HFFc6 (cell line): ENCODE data around the gene LACTBL1. TPM values are rescaled to one million over a fixed set of nuclear protein-coding genes. Genes with fewer than 3 reads are reported as not detected.

Experiments used
- DNase-seq: peaks from one replicate; pipeline ENCODE4 v3.0.0-alpha.2; 2018
- H3K27ac Mint-ChIP-seq: 2 replicates; pipeline ENCODE4 v1.8.0; 2020; ENCODE audit warnings: mild to moderate bottlenecking, mixed read lengths
- H3K27me3 Mint-ChIP-seq: 2 replicates; pipeline ENCODE4 v1.8.0; 2021; ENCODE audit warnings: mild to moderate bottlenecking, moderate library complexity, mixed read lengths; ENCODE audit not compliant: insufficient read depth
- H3K36me3 Mint-ChIP-seq: 2 replicates; pipeline ENCODE4 v1.8.0; 2021; ENCODE audit warnings: low read depth, mixed read lengths
- H3K4me1 Mint-ChIP-seq: 2 replicates; pipeline ENCODE4 v1.8.0; 2020; ENCODE audit warnings: low read depth, mixed read lengths
- H3K4me3 Mint-ChIP-seq: 2 replicates; pipeline ENCODE4 v1.8.0; 2020; ENCODE audit warnings: mild to moderate bottlenecking, moderate library complexity, mixed read lengths
- H3K9me3 Mint-ChIP-seq: 2 replicates; pipeline ENCODE4 v1.8.0; 2020; ENCODE audit warnings: mild to moderate bottlenecking, mixed read lengths
- CTCF ChIP-seq: fragments of 200-600 bp; sonication (generic); IDR thresholded peaks from 2 replicates; pipeline ENCODE4 v1.5.0; 2021; ENCODE audit warnings: antibody characterized with exemption, mild to moderate bottlenecking
- total RNA-seq, 6 experiments: library from RNA; stranded (reverse); fragmentation: NEBNext Ultra II Directional; extraction: Animal tissue kit (Norgen Biotek cat#: 25700); gene quantifications; 2 replicates in 1 of 6; 3 replicates in 5 of 6; pipeline ENCODE4 v1.2.3, GENCODE V29; 2021

Gene LACTBL1
- total RNA-seq, 6 experiments from 2014 or later, result not detected

GRCh38 chr1:22907528-22907927, 65.1 kb downstream of the LACTBL1 start:
- Mint-ChIP-seq H3K36me3 (0 out of 2 replicates have a peak, but pooled peaks cover 4% of the 10 kb centered on the region), H3K4me3 (no peak overlapping the region)
- TF ChIP-seq CTCF, result no peak

GRCh38 chr1:22906968-22907367, 65.7 kb downstream of the LACTBL1 start:
- no peaks in the 10 kb centered on the region for H3K9me3 Mint-ChIP-seq
- no peak overlapping the region for H3K27ac Mint-ChIP-seq
- 0 out of 2 replicates have a peak, but pooled peaks cover 4% of the 10 kb centered on the region for H3K36me3 Mint-ChIP-seq
- TF ChIP-seq CTCF, result no peak
- peaks cover 19% of the 10 kb centered on the region for H3K4me1 Mint-ChIP-seq
- no peak overlapping the region for H3K4me3 Mint-ChIP-seq
- H3K27me3 Mint-ChIP-seq, result peaks cover 4% of the 10 kb centered on the region
- no peak for DNase-seq

More at GRCh38 chr1:22907528-22907927, 65.1 kb downstream of the LACTBL1 start:
- no peaks in the 10 kb centered on the region for H3K9me3 Mint-ChIP-seq
- H3K27me3 Mint-ChIP-seq, result peaks cover 4% of the 10 kb centered on the region
- DNase-seq, result no peak
- H3K4me1 Mint-ChIP-seq, result peaks cover 15% of the 10 kb centered on the region
- H3K27ac Mint-ChIP-seq, result no peak overlapping the region

- DNase-seq, result peak; percentile 71
- TF ChIP-seq CTCF, result no peak
- peak overlapping the region; percentile 6; the same call in 1 of the 2 replicates for H3K27ac Mint-ChIP-seq
- peaks cover 19% of the 10 kb centered on the region for H3K4me1 Mint-ChIP-seq
- H3K4me3 Mint-ChIP-seq, result no peak overlapping the region
- no peaks in the 10 kb centered on the region for H3K9me3 Mint-ChIP-seq
- H3K27me3 Mint-ChIP-seq, result peaks cover 2% of the 10 kb centered on the region
- 0 out of 2 replicates have a peak, but pooled peaks cover 4% of the 10 kb centered on the region for H3K36me3 Mint-ChIP-seq
These were observed 69.6 kb downstream of the LACTBL1 start for GRCh38 chr1:22903113-22903512.

Other genes starting within 250 kb of the LACTBL1 start
- gene TEX46, start 43.0 kb upstream of the LACTBL1 start, total RNA-seq, result not detected
- gene KDM1A, start 46.6 kb upstream of the LACTBL1 start, total RNA-seq, result 10 to 100 TPM; 51.4 to 70.6 (median 62.5) TPM
- 10 to 100 TPM; 47.3 to 55.6 (median 53.0) TPM for gene LUZP1, start 196.0 kb upstream of the LACTBL1 start, total RNA-seq
- under 1 TPM; 0.17 to 0.53 (median 0.44) TPM for gene HTR1D, start 244.6 kb upstream of the LACTBL1 start, total RNA-seq